Osteoblast (primary cell): Measurements from ENCODE around the gene COL4A1. TPM values are rescaled to one million over a fixed set of nuclear protein-coding genes. Genes with fewer than 3 reads are reported as not detected.

Experiments used
- DNase-seq: peaks from one replicate; pipeline ENCODE4 v3.0.0; 2011; ENCODE audit warnings: low spot score, mixed read lengths; ENCODE audit not compliant: insufficient read length; ENCODE audit errors: missing footprints
- H2AFZ ChIP-seq: 2 replicates; pipeline ENCODE4 v1.6.0; 2011; ENCODE audit warnings: mild to moderate bottlenecking, low read length
- H3K27ac ChIP-seq: 2 replicates; pipeline ENCODE4 v1.5.1; 2011; ENCODE audit warnings: mild to moderate bottlenecking, low read depth, low read length, moderate library complexity
- H3K27me3 ChIP-seq: 2 replicates; pipeline ENCODE4 v1.6.0; 2012; ENCODE audit warnings: mild to moderate bottlenecking, control low read depth, inconsistent platforms, low read length, moderate library complexity; ENCODE audit not compliant: insufficient read depth
- H3K36me3 ChIP-seq: 2 replicates; pipeline ENCODE4 v1.5.1; 2011; ENCODE audit warnings: mild to moderate bottlenecking, low read length, control low read depth, moderate library complexity; ENCODE audit not compliant: insufficient read depth
- H3K4me1 ChIP-seq: 2 replicates; pipeline ENCODE4 v1.5.1; 2011; ENCODE audit warnings: mild to moderate bottlenecking, low read length, control low read depth, moderate library complexity; ENCODE audit not compliant: insufficient read depth
- H3K4me2 ChIP-seq: 2 replicates; pipeline ENCODE4 v1.6.0; 2011; ENCODE audit warnings: mild to moderate bottlenecking, low read length; ENCODE audit not compliant: insufficient read depth
- H3K4me3 ChIP-seq: fragments of 200-600 bp; sonication (generic); 3 replicates; pipeline ENCODE4 v1.5.1; 2012; ENCODE audit warnings: mild to moderate bottlenecking, low read length, inconsistent platforms; ENCODE audit not compliant: insufficient read depth
- H3K79me2 ChIP-seq: 2 replicates; pipeline ENCODE4 v1.6.0; 2012; ENCODE audit warnings: mild to moderate bottlenecking, low read length, control low read depth, inconsistent platforms; ENCODE audit not compliant: insufficient read depth
- H3K9me3 ChIP-seq: 2 replicates; pipeline ENCODE4 v1.5.1; 2011; ENCODE audit warnings: low read depth, low read length, control low read depth
- H4K20me1 ChIP-seq: 2 replicates; pipeline ENCODE4 v1.6.0; 2012; ENCODE audit warnings: mild to moderate bottlenecking, low read length, control low read depth; ENCODE audit not compliant: insufficient read depth
- CTCF ChIP-seq: IDR thresholded peaks from 2 replicates; pipeline ENCODE4 v1.5.1; 2011; ENCODE audit warnings: mild to moderate bottlenecking, low read depth, low read length, moderate library complexity; ENCODE audit errors: extremely low read depth
- total RNA-seq: library from RNA; depleted of rRNA; stranded (reverse); fragments of >200 nt; gene quantifications from 2 replicates; pipeline ENCODE4 v1.2.3, GENCODE V29; 2012

COL4A1 gene
- total RNA-seq, 1 donor: 412 TPM

DNA sequence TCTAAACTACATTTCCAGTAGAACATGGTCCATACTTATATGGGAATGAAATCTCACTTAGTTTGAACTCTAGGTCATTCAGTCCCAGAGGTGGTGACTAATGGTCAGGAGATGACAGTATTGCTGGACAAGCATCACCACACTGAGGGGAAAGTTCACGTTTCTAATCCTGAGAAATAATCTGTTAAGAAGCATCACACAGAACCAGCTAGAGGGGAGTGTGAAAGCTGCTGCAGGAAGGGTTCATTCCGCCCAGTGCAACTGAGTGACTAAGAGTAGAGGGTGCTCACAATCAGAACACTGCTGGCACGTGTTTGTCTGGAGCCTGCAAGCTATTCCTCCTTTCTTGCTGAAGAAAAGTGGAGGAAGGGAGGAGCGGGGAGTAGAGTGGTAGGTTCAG is 2.7 kb downstream of the COL4A1 start:
- no peak for TF ChIP-seq CTCF
- peaks cover 35% of the 10 kb centered on the region for H3K36me3 ChIP-seq
- peak overlapping the region; percentile 84 for H3K27ac ChIP-seq
- no peaks in the 10 kb centered on the region for H3K27me3 ChIP-seq
- H3K4me2 ChIP-seq: peak overlapping the region; percentile 98
- H4K20me1 ChIP-seq: peaks cover 74% of the 10 kb centered on the region
- H3K9me3 ChIP-seq: no peaks in the 10 kb centered on the region
- peaks cover 54% of the 10 kb centered on the region for H3K4me1 ChIP-seq
- peak; percentile 88 for DNase-seq
- H2AFZ ChIP-seq: no peak overlapping the region
- H3K4me3 ChIP-seq: peak overlapping the region; percentile 97
- peaks cover 93% of the 10 kb centered on the region for H3K79me2 ChIP-seq

- TF ChIP-seq CTCF: no peak
- Histone ChIP-seq H3K9me3 (no peaks in the 10 kb centered on the region), H3K27me3 (no peaks in the 10 kb centered on the region), H4K20me1 (peaks cover 74% of the 10 kb centered on the region), H3K4me3 (no peak overlapping the region), H3K79me2 (peaks cover 93% of the 10 kb centered on the region), H3K27ac (peak overlapping the region; percentile 27), H3K4me1 (peaks cover 50% of the 10 kb centered on the region), H2AFZ (no peak overlapping the region), H3K4me2 (peak overlapping the region; percentile 98), H3K36me3 (peaks cover 33% of the 10 kb centered on the region)
- no peak for DNase-seq
Measured at GRCh38 chr13:110303644-110304043, 3.3 kb downstream of the COL4A1 start.

DNA sequence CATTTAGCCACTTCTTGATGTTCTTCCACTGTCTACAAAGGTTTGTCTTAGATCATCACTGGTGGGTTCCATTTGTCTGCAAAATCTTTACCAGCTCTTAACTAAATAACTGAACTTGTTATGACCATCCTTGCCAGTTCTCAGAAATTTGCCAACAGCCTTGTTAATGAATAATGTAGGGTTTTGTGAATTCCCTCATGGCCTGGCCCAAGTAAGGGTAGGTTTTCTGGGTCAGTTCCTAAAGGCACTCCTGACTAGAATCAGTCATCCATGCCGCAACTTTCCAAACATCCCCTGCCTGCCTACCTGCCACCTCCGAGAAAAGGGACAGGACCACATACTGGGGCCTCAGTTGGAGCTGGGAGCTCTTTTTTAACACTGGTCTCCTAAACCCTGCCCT is 4.0 kb downstream of the COL4A1 start:
- H3K4me1 ChIP-seq: peaks cover 50% of the 10 kb centered on the region
- H4K20me1 ChIP-seq: peaks cover 70% of the 10 kb centered on the region
- no peak overlapping the region for H2AFZ ChIP-seq
- no peaks in the 10 kb centered on the region for H3K27me3 ChIP-seq
- peak overlapping the region; percentile 27 for H3K27ac ChIP-seq
- DNase-seq: no peak
- peak overlapping the region; percentile 9 for H3K4me2 ChIP-seq
- H3K4me3 ChIP-seq: no peak overlapping the region
- TF ChIP-seq CTCF: no peak
- peaks cover 92% of the 10 kb centered on the region for H3K79me2 ChIP-seq
- H3K36me3 ChIP-seq: peaks cover 35% of the 10 kb centered on the region
- H3K9me3 ChIP-seq: no peaks in the 10 kb centered on the region

- H3K4me1 ChIP-seq: peaks cover 50% of the 10 kb centered on the region
- H3K27me3 ChIP-seq: no peaks in the 10 kb centered on the region
- peak; percentile 90 for DNase-seq
- H3K4me2 ChIP-seq: peak overlapping the region; percentile 8
- peak overlapping the region; percentile 36 for H3K27ac ChIP-seq
- TF ChIP-seq CTCF: no peak
- H3K36me3 ChIP-seq: peaks cover 45% of the 10 kb centered on the region
- H4K20me1 ChIP-seq: peaks cover 70% of the 10 kb centered on the region
- peaks cover 90% of the 10 kb centered on the region for H3K79me2 ChIP-seq
- no peaks in the 10 kb centered on the region for H3K9me3 ChIP-seq
- H2AFZ ChIP-seq: no peak overlapping the region
- peak overlapping the region; percentile 15 for H3K4me3 ChIP-seq
Measured at GRCh38 chr13:110301606-110302553, 5.1 kb downstream of the COL4A1 start.
